ENCODE results near the gene HABP2. TPM values are rescaled to one million over a fixed set of nuclear protein-coding genes. Genes with fewer than 3 reads are reported as not detected.

HABP2 gene
- total RNA-seq, 1 experiment from 2014 or later, result 0.59 TPM

- TF ChIP-seq, protein P1, sequence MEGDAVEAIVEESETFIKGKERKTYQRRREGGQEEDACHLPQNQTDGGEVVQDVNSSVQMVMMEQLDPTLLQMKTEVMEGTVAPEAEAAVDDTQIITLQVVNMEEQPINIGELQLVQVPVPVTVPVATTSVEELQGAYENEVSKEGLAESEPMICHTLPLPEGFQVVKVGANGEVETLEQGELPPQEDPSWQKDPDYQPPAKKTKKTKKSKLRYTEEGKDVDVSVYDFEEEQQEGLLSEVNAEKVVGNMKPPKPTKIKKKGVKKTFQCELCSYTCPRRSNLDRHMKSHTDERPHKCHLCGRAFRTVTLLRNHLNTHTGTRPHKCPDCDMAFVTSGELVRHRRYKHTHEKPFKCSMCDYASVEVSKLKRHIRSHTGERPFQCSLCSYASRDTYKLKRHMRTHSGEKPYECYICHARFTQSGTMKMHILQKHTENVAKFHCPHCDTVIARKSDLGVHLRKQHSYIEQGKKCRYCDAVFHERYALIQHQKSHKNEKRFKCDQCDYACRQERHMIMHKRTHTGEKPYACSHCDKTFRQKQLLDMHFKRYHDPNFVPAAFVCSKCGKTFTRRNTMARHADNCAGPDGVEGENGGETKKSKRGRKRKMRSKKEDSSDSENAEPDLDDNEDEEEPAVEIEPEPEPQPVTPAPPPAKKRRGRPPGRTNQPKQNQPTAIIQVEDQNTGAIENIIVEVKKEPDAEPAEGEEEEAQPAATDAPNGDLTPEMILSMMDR (IDR thresholded peaks at IDR 0.05; ENCODE audit: unreplicated experiment), result no peak
- CTCF ChIA-PET, result no interaction called here
- DNase-seq, result no peak
- BruUV-seq (replicated peaks), result no TSS peak
- Mint-ChIP-seq H3K9me3 (ENCODE audit: low read depth, unreplicated experiment) (no peaks in the 10 kb centered on the region), H3K27ac (ENCODE audit: unreplicated experiment) (no peak overlapping the region), H3K4me3 (ENCODE audit: low read depth, unreplicated experiment) (no peak overlapping the region), H3K27me3 (ENCODE audit: unreplicated experiment) (peaks cover 75% of the 10 kb centered on the region), H3K36me3 (ENCODE audit: insufficient read depth, unreplicated experiment) (no peaks in the 10 kb centered on the region), H3K4me1 (ENCODE audit: low read depth, unreplicated experiment) (no peaks in the 10 kb centered on the region)
- intact Hi-C loops (cut with micrococcal nuclease; ENCODE audit: unreplicated experiment), result no loop called here
Observed at GRCh38 chr10:113625461-113626186, 72.8 kb downstream of the HABP2 start.

DNA sequence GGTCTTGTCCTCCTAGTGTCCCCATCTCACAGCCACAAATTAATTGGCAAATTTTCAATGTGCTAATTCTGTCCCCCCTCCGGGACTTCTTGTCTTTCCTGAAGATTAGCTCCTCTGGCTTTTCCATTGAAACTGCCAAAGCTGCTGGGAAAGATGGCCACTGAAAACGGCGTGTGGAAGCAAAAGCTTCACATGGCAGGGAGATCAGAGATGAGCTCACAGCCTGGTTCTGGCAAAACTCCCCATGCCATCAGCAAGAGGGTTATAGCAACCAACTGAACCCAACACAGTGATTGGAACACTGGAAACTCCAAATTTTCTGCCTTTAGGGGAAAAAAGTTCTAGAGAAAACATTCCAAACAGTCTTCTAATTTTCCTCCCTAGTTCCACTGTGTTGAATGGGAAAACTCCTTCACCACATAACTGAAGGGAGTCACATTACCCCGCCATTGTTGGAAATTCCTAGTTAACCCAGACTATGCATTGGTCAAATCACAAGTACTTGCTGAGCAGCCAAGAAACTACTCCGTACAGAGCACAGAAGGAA is 74.0 kb downstream of the HABP2 start:
- no TSS peak for BruUV-seq (replicated peaks)
- H3K4me1 Mint-ChIP-seq (ENCODE audit: low read depth, unreplicated experiment), result no peaks in the 10 kb centered on the region
- H3K4me3 Mint-ChIP-seq (ENCODE audit: low read depth, unreplicated experiment), result no peak overlapping the region
- H3K36me3 Mint-ChIP-seq (ENCODE audit: insufficient read depth, unreplicated experiment), result no peaks in the 10 kb centered on the region
- DNase-seq, result no peak
- TF ChIP-seq, protein P1 (IDR thresholded peaks at IDR 0.05; ENCODE audit: unreplicated experiment), result no peak
- no peak overlapping the region for H3K27ac Mint-ChIP-seq (ENCODE audit: unreplicated experiment)
- CTCF ChIA-PET, result interaction anchor here (1.1 kb wide), 1 partner anchor 1154 kb away, joined by 3 read pairs; no protein-coding TSS in a partner anchor
- peaks cover 75% of the 10 kb centered on the region for H3K27me3 Mint-ChIP-seq (ENCODE audit: unreplicated experiment)
- no peaks in the 10 kb centered on the region for H3K9me3 Mint-ChIP-seq (ENCODE audit: low read depth, unreplicated experiment)
- intact Hi-C loops (cut with micrococcal nuclease; ENCODE audit: unreplicated experiment), result no loop called here

GRCh38 chr10:113627836-113628235 is 75.0 kb downstream of the HABP2 start:
- BruUV-seq (replicated peaks), result no TSS peak
- no peaks in the 10 kb centered on the region for H3K36me3 Mint-ChIP-seq (ENCODE audit: insufficient read depth, unreplicated experiment)
- no peak for DNase-seq
- H3K27me3 Mint-ChIP-seq (ENCODE audit: unreplicated experiment), result peaks cover 72% of the 10 kb centered on the region
- no peaks in the 10 kb centered on the region for H3K4me1 Mint-ChIP-seq (ENCODE audit: low read depth, unreplicated experiment)
- CTCF ChIA-PET, result interaction anchor here (1.1 kb wide), 1 partner anchor 1155 kb away, joined by 3 read pairs; no protein-coding TSS in a partner anchor
- TF ChIP-seq, protein P1 (IDR thresholded peaks at IDR 0.05; ENCODE audit: unreplicated experiment), result no peak
- H3K27ac Mint-ChIP-seq (ENCODE audit: unreplicated experiment), result no peak overlapping the region
- no peaks in the 10 kb centered on the region for H3K9me3 Mint-ChIP-seq (ENCODE audit: low read depth, unreplicated experiment)
- no peak overlapping the region for H3K4me3 Mint-ChIP-seq (ENCODE audit: low read depth, unreplicated experiment)
- intact Hi-C loops (cut with micrococcal nuclease; ENCODE audit: unreplicated experiment), result no loop called here

GRCh38 chr10:113628607-113629153 is 75.8 kb downstream of the HABP2 start:
- H3K27ac Mint-ChIP-seq (ENCODE audit: unreplicated experiment), result no peak overlapping the region
- no peak for DNase-seq
- H3K36me3 Mint-ChIP-seq (ENCODE audit: insufficient read depth, unreplicated experiment), result no peaks in the 10 kb centered on the region
- H3K9me3 Mint-ChIP-seq (ENCODE audit: low read depth, unreplicated experiment), result no peaks in the 10 kb centered on the region
- TF ChIP-seq, protein P1 (IDR thresholded peaks at IDR 0.05; ENCODE audit: unreplicated experiment), result no peak
- peaks cover 72% of the 10 kb centered on the region for H3K27me3 Mint-ChIP-seq (ENCODE audit: unreplicated experiment)
- intact Hi-C loops (cut with micrococcal nuclease; ENCODE audit: unreplicated experiment), result no loop called here
- H3K4me3 Mint-ChIP-seq (ENCODE audit: low read depth, unreplicated experiment), result no peak overlapping the region
- BruUV-seq (replicated peaks), result no TSS peak
- CTCF ChIA-PET, result no interaction called here
- H3K4me1 Mint-ChIP-seq (ENCODE audit: low read depth, unreplicated experiment), result no peaks in the 10 kb centered on the region

Measured in Calu3 (cell line).